OCI-LY3 (cell line): ENCODE data around the gene STUB1.

Experiments
- EZH2phosphoT487 ChIP-seq: fragments of 200-600 bp; shearing (Covaris generic); IDR thresholded peaks from 2 replicates; pipeline ENCODE4 v1.6.1; 2018; ENCODE audit warnings: antibody characterized with exemption, mixed run types, low read depth
- TF ChIP-seq, protein P1 (sequence below): fragments of 200-600, 300-600 bp; sonication (generic); IDR thresholded peaks from 2 replicates; pipeline ENCODE4 v1.5.1; 2014; ENCODE audit warnings: antibody characterized with exemption, low read length, low read depth

DNA sequence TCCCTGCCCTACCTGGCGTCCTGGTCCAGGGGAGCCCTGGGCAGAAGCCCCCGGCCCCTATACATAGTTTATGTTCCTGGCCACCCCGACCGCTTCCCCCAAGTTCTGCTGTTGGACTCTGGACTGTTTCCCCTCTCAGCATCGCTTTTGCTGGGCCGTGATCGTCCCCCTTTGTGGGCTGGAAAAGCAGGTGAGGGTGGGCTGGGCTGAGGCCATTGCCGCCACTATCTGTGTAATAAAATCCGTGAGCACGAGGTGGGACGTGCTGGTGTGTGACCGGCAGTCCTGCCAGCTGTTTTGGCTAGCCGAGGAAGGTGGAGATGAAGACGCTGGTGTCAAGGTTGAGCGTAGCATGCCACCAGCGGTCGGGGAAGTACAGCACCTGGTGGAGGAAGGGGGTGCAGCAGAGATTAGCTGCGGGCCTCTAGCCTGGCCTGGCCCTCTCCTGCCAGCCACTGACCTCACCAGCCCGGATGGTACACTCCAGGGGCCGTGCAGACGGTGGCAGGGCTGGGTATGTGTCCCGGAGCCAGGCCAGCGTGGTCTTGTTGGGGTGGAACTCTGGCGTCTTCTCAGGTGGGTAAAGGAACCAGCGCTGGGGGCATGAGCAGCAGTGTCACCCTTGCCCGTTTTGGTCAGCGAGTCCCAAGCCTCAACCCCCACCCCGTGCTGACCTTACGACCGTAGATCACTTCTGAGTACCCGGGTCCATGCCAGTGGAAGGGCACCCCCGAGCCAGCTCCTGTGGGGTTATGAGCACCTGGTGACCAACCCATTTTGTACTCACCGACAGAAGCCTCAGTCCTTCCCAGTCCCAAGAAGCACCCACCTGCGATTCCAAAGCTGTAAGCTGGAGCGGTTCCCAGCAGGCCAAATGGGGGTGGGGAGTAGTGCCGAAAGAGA is 2.5 kb downstream of the STUB1 start:
- TF ChIP-seq, protein P1, sequence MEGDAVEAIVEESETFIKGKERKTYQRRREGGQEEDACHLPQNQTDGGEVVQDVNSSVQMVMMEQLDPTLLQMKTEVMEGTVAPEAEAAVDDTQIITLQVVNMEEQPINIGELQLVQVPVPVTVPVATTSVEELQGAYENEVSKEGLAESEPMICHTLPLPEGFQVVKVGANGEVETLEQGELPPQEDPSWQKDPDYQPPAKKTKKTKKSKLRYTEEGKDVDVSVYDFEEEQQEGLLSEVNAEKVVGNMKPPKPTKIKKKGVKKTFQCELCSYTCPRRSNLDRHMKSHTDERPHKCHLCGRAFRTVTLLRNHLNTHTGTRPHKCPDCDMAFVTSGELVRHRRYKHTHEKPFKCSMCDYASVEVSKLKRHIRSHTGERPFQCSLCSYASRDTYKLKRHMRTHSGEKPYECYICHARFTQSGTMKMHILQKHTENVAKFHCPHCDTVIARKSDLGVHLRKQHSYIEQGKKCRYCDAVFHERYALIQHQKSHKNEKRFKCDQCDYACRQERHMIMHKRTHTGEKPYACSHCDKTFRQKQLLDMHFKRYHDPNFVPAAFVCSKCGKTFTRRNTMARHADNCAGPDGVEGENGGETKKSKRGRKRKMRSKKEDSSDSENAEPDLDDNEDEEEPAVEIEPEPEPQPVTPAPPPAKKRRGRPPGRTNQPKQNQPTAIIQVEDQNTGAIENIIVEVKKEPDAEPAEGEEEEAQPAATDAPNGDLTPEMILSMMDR: no peak
- TF ChIP-seq EZH2phosphoT487: no peak
